Measurements from ENCODE around the gene RLBP1.

GRCh38 chr15:89226359-89227221, 5.2 kb upstream of the RLBP1 start:
- no peak for TF ChIP-seq EZH2 (IDR thresholded peaks at IDR 0.05; ENCODE audit: insufficient read depth, poor library complexity, severe bottlenecking)
- TF ChIP-seq EZH2phosphoT487 (IDR thresholded peaks at IDR 0.05; ENCODE audit: insufficient read depth, low read depth) = no peak

All from GM23248 (cell line).